ENCODE measurements around the gene ZNF850. TPM values are rescaled to one million over a fixed set of nuclear protein-coding genes. Genes with fewer than 3 reads are reported as not detected.
"Not testable (repeated sequence)": the region's sequence is repeated elsewhere in the genome, so short reads cannot be mapped to it uniquely, and the experiment has no call there.

ZNF850 gene
- total RNA-seq, result 1 to 10 TPM; 7.4 to 9.3 TPM

DNA sequence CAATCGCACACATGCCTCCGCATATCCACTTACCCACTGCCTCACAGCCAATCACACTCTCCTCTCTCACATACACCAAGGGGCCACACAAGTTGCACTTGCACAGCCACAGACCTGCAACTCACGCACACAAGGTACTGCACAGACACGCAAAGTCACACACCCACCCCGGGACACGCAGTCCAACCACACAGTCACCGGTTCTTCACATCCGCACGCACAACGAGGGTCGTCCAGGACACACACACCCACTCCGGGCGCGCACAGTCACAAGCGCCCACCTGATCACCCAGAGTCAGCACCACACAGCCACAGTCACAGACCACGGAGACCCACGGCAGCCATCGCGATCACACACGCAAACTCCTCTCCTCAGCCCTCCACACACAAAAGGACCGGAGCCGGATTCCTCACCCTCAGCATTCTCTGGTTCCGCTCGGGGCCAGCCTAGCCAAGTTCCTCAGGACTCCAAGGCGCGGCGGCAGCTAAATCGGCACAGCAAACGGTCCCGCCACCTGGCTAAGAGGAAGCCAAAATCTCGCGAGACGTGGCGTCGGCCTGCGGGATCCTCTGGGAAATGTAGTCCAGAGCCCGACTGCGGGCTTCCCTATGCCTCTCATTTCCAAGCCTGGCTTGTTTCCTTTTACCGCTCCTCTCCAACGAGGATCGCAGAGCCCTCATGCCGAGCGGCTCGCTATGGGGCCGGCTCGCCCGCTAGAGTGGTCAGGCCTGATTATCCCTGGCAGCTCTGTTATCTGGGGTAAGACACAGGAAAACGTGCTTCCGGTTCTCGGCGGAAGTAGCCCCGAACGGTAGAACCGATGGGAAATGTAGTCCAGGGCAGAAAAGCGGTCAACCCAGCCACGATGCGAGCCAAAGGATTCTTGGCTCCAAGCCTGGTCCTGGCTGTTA, at the start of gene ZNF850:
Gene ZNF850 (minus strand): TSS at position 497 of the 912 bp plus-strand sequence. CDS start 10,201 bp downstream, outside the sequence.
- peak within 1 kb of the TSS; percentile 98 for H3K4me3 Mint-ChIP-seq
- peak; percentile 97 for DNase-seq
- H3K27ac Mint-ChIP-seq, result peak within 1 kb of the TSS; percentile 94
- POLR2A ChIA-PET, result interaction anchor here (1.0 kb wide), 1 partner anchor 168 kb away, joined by 3 read pairs; the partner anchor contains the start of gene ZNF382
- H3K36me3 Mint-ChIP-seq (ENCODE audit: low read depth), result peaks cover 41% of the 10 kb centered on the region
- H3K9me3 Mint-ChIP-seq, result peaks cover 37% of the 10 kb centered on the region
- no peaks in the 10 kb centered on the region for H3K27me3 Mint-ChIP-seq
- peaks cover 28% of the 10 kb centered on the region for H3K4me1 Mint-ChIP-seq
- CTCF ChIA-PET, result interaction anchor here (0.6 to 1.6 kb wide), 6 partner anchors 21 to 644 kb away, joined by 3 to 4 read pairs (median 3); partner anchors contain the start of genes ZNF146 and ZNF565

DNA sequence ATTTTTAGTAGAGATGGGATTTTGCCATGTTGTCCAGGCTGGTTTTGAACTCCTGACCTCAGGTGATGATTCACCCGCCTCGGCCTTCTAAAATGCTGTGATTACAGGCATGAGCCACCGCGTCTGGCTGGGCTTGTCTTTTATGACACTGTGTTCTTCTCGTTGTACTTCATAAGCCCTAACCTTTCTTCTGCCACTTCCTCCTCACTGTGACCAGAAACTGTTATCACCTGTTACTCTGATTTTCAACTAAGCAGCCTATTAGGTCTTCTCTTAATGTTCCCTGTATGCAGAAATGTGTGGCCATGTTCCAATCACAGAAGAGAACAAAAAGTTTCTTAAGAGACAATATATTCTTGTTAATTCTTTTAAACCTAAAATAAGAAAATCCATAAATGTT, 49.2 kb upstream of the ZNF850 start:
- DNase-seq, result no peak
- Mint-ChIP-seq H3K4me3 (no peak overlapping the region), H3K9me3 (peaks cover 65% of the 10 kb centered on the region), H3K27me3 (no peaks in the 10 kb centered on the region), H3K36me3 (ENCODE audit: low read depth) (peaks cover 84% of the 10 kb centered on the region), H3K27ac (no peak overlapping the region), H3K4me1 (no peaks in the 10 kb centered on the region)
- ChIA-PET CTCF (no interaction called here), POLR2A (no interaction called here)

DNA sequence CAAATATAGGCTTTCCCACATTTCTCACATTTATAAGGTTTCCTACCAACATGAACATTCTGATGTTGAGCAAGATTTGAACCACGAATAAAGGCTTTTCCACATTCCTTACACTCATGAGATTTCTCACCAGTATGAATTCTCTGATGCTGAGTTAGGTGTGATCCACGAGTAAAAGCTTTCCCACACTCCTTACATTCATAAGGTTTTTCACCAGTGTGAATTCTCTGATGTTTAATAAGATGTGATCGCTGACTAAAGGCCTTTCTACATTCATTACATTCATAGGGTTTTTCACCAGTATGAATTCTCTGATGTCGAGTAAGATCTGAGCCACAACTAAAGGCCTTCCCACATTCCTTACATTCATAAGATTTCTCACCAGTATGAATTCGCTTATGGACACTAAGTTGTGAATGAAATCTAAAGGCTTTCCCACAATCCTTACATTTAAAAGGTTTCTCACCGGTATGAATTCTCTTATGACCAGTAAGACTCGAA, 46.6 kb upstream of the ZNF850 start:
- Mint-ChIP-seq H3K27ac (no peak overlapping the region), H3K4me3 (no peak overlapping the region), H3K9me3 (peaks cover 49% of the 10 kb centered on the region), H3K27me3 (no peaks in the 10 kb centered on the region), H3K36me3 (ENCODE audit: low read depth) (peaks cover 75% of the 10 kb centered on the region), H3K4me1 (no peaks in the 10 kb centered on the region)
- CTCF ChIA-PET, result no interaction called here
- POLR2A ChIA-PET, result no interaction called here
- DNase-seq, result no peak

DNA sequence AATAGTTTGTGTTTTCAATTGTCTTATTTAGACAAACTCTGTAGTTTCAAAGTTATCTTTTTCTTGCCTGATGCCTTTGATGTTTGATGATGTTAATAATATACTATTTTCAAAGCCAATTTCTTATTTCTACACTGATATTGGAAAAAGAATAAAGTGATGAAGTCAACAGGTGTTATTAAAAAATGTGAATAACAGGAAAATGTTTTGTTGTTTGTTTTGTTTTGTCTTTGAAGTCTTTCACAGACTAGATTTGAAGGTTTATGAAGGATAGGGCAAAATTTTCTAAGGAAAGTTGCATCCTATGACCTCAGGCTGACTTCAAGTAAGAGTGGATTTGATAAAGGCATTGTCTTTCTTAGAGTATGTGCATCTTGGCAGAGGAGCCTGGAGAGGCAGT, 34.4 kb upstream of the ZNF850 start:
- H3K4me3 Mint-ChIP-seq, result no peak overlapping the region
- H3K27ac Mint-ChIP-seq, result no peak overlapping the region
- peaks cover 62% of the 10 kb centered on the region for H3K9me3 Mint-ChIP-seq
- H3K27me3 Mint-ChIP-seq, result no peaks in the 10 kb centered on the region
- H3K36me3 Mint-ChIP-seq (ENCODE audit: low read depth), result peaks cover 55% of the 10 kb centered on the region
- DNase-seq, result no peak
- H3K4me1 Mint-ChIP-seq, result no peaks in the 10 kb centered on the region
- POLR2A ChIA-PET, result no interaction called here
- CTCF ChIA-PET, result no interaction called here

DNA sequence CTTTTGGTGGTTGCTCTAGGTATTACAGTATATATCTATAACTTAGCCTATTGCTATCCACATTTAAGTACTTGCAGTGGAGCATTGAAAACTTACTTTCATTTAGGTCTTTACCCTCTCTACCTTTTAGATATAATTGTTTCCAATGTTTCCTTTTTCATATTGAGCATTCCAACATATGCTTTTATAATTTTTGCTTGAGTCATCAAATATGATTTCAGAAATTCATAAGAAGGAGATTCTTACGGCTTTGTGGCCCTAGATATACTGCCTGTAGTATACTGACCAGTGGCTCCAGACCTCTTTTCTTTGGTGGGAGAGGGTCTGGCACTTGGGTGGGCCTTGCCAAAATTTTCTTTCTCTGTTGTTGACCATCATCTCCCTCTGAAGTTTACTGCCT, 32.8 kb upstream of the ZNF850 start:
- Mint-ChIP-seq H3K4me3 (no peak overlapping the region), H3K36me3 (ENCODE audit: low read depth) (peaks cover 56% of the 10 kb centered on the region), H3K27ac (no peak overlapping the region), H3K27me3 (no peaks in the 10 kb centered on the region), H3K9me3 (peaks cover 54% of the 10 kb centered on the region), H3K4me1 (no peaks in the 10 kb centered on the region)
- POLR2A ChIA-PET, result interaction anchor here (0.7 kb wide), 1 partner anchor 32 kb away, joined by 3 read pairs; no protein-coding TSS in a partner anchor
- CTCF ChIA-PET, result no interaction called here
- no peak for DNase-seq

- Mint-ChIP-seq H3K36me3 (ENCODE audit: low read depth) (peaks cover 52% of the 10 kb centered on the region), H3K27ac (peak overlapping the region; percentile 98), H3K4me1 (peaks cover 13% of the 10 kb centered on the region), H3K4me3 (peak overlapping the region; percentile 90), H3K27me3 (no peaks in the 10 kb centered on the region), H3K9me3 (peaks cover 39% of the 10 kb centered on the region)
- ChIA-PET CTCF (no interaction called here), POLR2A (no interaction called here)
- DNase-seq, result no peak
Observed at GRCh38 chr19:36797786-36798108, 25.1 kb upstream of the ZNF850 start.

DNA sequence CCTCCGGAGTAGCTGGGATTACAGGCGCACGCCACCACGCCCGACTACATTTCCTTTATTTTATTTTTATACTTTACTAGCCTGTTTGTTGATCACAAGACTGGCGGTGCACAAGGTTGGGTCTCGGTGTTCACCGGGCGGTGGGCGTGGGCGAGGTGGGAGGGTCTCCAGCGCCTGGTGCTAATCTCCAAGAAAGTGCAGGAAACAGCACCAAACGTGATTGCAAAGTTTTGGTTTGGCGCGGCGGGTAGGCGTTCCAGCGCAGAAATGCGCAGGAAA, 24.0 kb upstream of the ZNF850 start:
- Mint-ChIP-seq H3K36me3 (ENCODE audit: low read depth) (peaks cover 50% of the 10 kb centered on the region), H3K4me1 (peaks cover 19% of the 10 kb centered on the region), H3K27ac (peak overlapping the region; percentile 98)

DNA sequence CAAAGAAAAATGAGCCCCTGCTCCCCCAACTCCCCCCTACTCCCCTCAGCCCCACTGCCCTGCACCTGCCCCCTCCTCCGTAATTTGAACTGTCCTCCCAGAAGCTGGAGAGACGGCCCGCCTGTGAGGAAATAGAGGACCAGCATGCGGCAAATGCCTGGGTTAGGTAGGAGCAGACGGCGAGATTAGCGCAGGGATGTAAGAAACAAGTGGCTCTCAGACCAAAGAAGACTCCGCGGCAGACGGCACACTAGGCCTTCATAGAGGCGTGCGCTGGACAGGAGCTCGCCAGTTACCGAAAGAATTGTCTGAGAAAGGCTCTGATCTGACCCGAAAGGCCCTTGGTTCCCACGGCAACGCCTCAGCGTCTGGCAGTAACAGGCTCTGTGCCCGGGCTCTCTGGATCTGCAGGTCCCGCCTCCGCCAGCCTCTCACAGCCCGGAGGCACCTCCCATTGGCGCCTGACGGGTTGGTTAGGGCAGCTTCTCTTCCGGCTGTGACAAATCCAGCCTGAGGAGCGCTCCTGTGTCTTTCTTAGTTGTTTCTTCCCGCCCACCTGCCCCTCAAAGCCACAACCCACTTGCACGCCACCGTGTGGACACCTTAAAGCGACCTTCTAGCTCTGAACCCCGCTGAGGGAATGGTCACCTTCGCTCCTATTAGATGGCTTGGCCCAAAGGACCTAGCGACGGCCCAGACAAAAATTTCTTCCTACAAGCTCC, 19.0 kb upstream of the ZNF850 start:
- H3K4me1 Mint-ChIP-seq, H3K4me3 Mint-ChIP-seq, POLR2A ChIA-PET, DNase-seq, CTCF ChIA-PET, H3K27me3 Mint-ChIP-seq: not testable (repeated sequence)
- Mint-ChIP-seq H3K9me3 (peaks cover 47% of the 10 kb centered on the region), H3K27ac (peak overlapping the region; percentile 57), H3K36me3 (ENCODE audit: low read depth) (peaks cover 16% of the 10 kb centered on the region)

More for the DNA sequence above, 24.0 kb upstream of the ZNF850 start:
- H3K4me3 Mint-ChIP-seq, result peak overlapping the region; percentile 90
- H3K9me3 Mint-ChIP-seq, result peaks cover 46% of the 10 kb centered on the region
- DNase-seq, result no peak
- no peaks in the 10 kb centered on the region for H3K27me3 Mint-ChIP-seq
- CTCF ChIA-PET, result interaction anchor here (1.1 kb wide), 1 partner anchor 54 kb away, joined by 3 read pairs; no protein-coding TSS in a partner anchor
- POLR2A ChIA-PET, result interaction anchor here (0.6 kb wide), 1 partner anchor 192 kb away, joined by 4 read pairs; no protein-coding TSS in a partner anchor

DNA sequence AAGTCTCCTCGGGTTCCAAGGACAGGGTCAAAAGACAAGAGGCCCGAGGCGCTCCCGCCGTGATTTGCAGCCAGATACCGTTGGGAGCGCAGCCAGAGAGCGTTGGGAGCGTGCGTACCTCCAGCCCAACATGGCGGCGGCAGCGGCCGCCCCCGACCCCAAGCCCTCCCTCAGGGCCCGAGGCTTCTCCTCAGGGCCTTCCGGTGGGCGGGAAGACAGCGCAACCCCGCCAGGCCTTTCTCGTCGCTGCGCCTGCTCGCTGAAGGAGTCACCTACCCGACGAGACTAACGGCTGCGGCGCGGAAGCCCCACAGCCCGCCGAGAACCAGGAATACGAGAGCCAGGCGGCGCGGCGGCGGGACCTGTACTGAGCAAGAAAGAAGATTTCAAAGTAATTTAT, 3.2 kb upstream of the ZNF850 start:
- Mint-ChIP-seq H3K4me3 (no peak overlapping the region), H3K27ac (no peak overlapping the region), H3K27me3 (no peaks in the 10 kb centered on the region), H3K9me3 (peaks cover 42% of the 10 kb centered on the region), H3K4me1 (peaks cover 25% of the 10 kb centered on the region), H3K36me3 (ENCODE audit: low read depth) (peaks cover 29% of the 10 kb centered on the region)
- DNase-seq, result no peak
- POLR2A ChIA-PET, result no interaction called here
- CTCF ChIA-PET, result no interaction called here

GRCh38 chr19:36773223-36773579, 594 bp upstream of the ZNF850 start:
- DNase-seq, result no peak
- H3K4me3 Mint-ChIP-seq, result peak overlapping the region; percentile 98
- no peaks in the 10 kb centered on the region for H3K27me3 Mint-ChIP-seq
- peak overlapping the region; percentile 94 for H3K27ac Mint-ChIP-seq
- ChIA-PET POLR2A (interaction anchor here (1.0 kb wide), 1 partner anchor 168 kb away, joined by 3 read pairs; the partner anchor contains the start of gene ZNF382), CTCF (interaction anchor here (0.6 to 1.6 kb wide), 7 partner anchors 15 to 645 kb away, joined by 3 to 4 read pairs (median 3); partner anchors contain the start of genes ZNF146 and ZNF565)
- peaks cover 28% of the 10 kb centered on the region for H3K4me1 Mint-ChIP-seq
- H3K9me3 Mint-ChIP-seq, result peaks cover 40% of the 10 kb centered on the region
- H3K36me3 Mint-ChIP-seq (ENCODE audit: low read depth), result peaks cover 44% of the 10 kb centered on the region

GRCh38 chr19:36771261-36772231, 1.1 kb downstream of the ZNF850 start:
- H3K27me3 Mint-ChIP-seq, result no peaks in the 10 kb centered on the region
- peaks cover 34% of the 10 kb centered on the region for H3K9me3 Mint-ChIP-seq
- peaks cover 45% of the 10 kb centered on the region for H3K36me3 Mint-ChIP-seq (ENCODE audit: low read depth)
- H3K4me3 Mint-ChIP-seq, result peak overlapping the region; percentile 98
- ChIA-PET CTCF (interaction anchor here (1.6 kb wide), 1 partner anchor 20 kb away, joined by 3 read pairs; no protein-coding TSS in a partner anchor), POLR2A (no interaction called here)
- peak; percentile 68 for DNase-seq
- H3K27ac Mint-ChIP-seq, result peak overlapping the region; percentile 94
- H3K4me1 Mint-ChIP-seq, result peaks cover 28% of the 10 kb centered on the region

GRCh38 chr19:36750066-36750691, 22.4 kb downstream of the ZNF850 start:
- no peak overlapping the region for H3K4me3 Mint-ChIP-seq
- ChIA-PET CTCF (no interaction called here), POLR2A (no interaction called here)
- no peak overlapping the region for H3K27ac Mint-ChIP-seq
- H3K27me3 Mint-ChIP-seq, result no peaks in the 10 kb centered on the region
- H3K9me3 Mint-ChIP-seq, result peaks cover 62% of the 10 kb centered on the region
- H3K36me3 Mint-ChIP-seq (ENCODE audit: low read depth), result peaks cover 85% of the 10 kb centered on the region
- no peaks in the 10 kb centered on the region for H3K4me1 Mint-ChIP-seq
- no peak for DNase-seq

All from activated CD4-positive, alpha-beta T cell treated with anti-CD3 and anti-CD28 coated beads, Interleukin-2, amount 10 ng/mL, durations not matched to agents 7 days and 5 days (primary cell).